Endodermal cell (in vitro differentiated cells): ENCODE measurements around the gene CSTF3. TPM values are rescaled to one million over a fixed set of nuclear protein-coding genes. Genes with fewer than 3 reads are reported as not detected.
A peak's percentile ranks its signal among the peaks of the same experiment; 100 is the strongest.
"Not testable (repeated sequence)": the region's sequence is repeated elsewhere in the genome, so short reads cannot be mapped to it uniquely, and the experiment has no call there.

Experiments
- DNase-seq: peaks from one replicate; pipeline ENCODE4 v3.0.0-alpha.2; 2017
- H3K27ac ChIP-seq: 2 replicates; pipeline ENCODE4 v1.5.1; 2013; ENCODE audit warnings: mild to moderate bottlenecking, low read depth, low read length, moderate library complexity
- H3K27me3 ChIP-seq: 2 replicates; pipeline ENCODE4 v1.6.1; 2013; ENCODE audit warnings: mild to moderate bottlenecking, low read length, moderate library complexity; ENCODE audit not compliant: insufficient read depth, control insufficient read depth, poor library complexity, severe bottlenecking
- H3K36me3 ChIP-seq: 2 replicates; pipeline ENCODE4 v1.7.0; 2013; ENCODE audit warnings: mild to moderate bottlenecking, low read length, moderate library complexity; ENCODE audit not compliant: control insufficient read depth, insufficient read depth
- H3K4me1 ChIP-seq: one replicate; pipeline ENCODE4 v1.7.0; 2013; ENCODE audit warnings: low read length; ENCODE audit not compliant: control insufficient read depth, insufficient read depth
- H3K4me3 ChIP-seq: 2 replicates; pipeline ENCODE4 v1.5.1; 2013; ENCODE audit warnings: mild to moderate bottlenecking, low read length, moderate library complexity
- H3K9ac ChIP-seq: 2 replicates; pipeline ENCODE4 v1.6.1; 2013; ENCODE audit warnings: mild to moderate bottlenecking, low read length, moderate library complexity; ENCODE audit not compliant: poor library complexity, severe bottlenecking; ENCODE audit errors: extremely low read depth
- H3K9me3 ChIP-seq: 2 replicates; pipeline ENCODE4 v1.6.1; 2013; ENCODE audit warnings: mild to moderate bottlenecking, low read length, moderate library complexity; ENCODE audit not compliant: control insufficient read depth
- H3K27ac Mint-ChIP-seq: 2 replicates; pipeline ENCODE4 v1.8.0; 2020; ENCODE audit warnings: mixed read lengths
- H3K27me3 Mint-ChIP-seq: 2 replicates; pipeline ENCODE4 v1.8.0; 2021; ENCODE audit warnings: mild to moderate bottlenecking, mixed read lengths; ENCODE audit not compliant: insufficient read depth
- H3K36me3 Mint-ChIP-seq: 2 replicates; pipeline ENCODE4 v1.8.0; 2020; ENCODE audit warnings: low read depth, mixed read lengths
- H3K4me1 Mint-ChIP-seq: 2 replicates; pipeline ENCODE4 v1.8.0; 2020; ENCODE audit warnings: mixed read lengths
- H3K4me3 Mint-ChIP-seq: 2 replicates; pipeline ENCODE4 v1.8.0; 2020; ENCODE audit warnings: mild to moderate bottlenecking, moderate library complexity, mixed read lengths
- H3K9me3 Mint-ChIP-seq: 2 replicates; pipeline ENCODE4 v1.8.0; 2020; ENCODE audit warnings: mild to moderate bottlenecking, mixed read lengths
- WGBS, 2 experiments: methylation state at CpG; one replicate each; pipeline versions ENCODE4 v1.1.5 to v1.1.7; 2013; ENCODE audit warnings: missing lambda C conversion rate in 2 of 2, mixed read lengths in 1 of 2; ENCODE audit not compliant: insufficient coverage in 1 of 2, insufficient read length in 1 of 2; 5-methylcytosine and 5-hydroxymethylcytosine counted together
- total RNA-seq, 2 donors: library from RNA; stranded (reverse); fragmentation: NEBNext Ultra II Directional in 1 of 2; extraction: Animal tissue kit (Norgen Biotek cat#: 25700) in 1 of 2; gene quantifications; 2 replicates in 1 of 2; 3 replicates in 1 of 2; pipeline ENCODE4 v1.2.1, GENCODE V29; 2021
- TF ChIP-seq, protein P1 (sequence below): fragments of 200-600 bp; sonication (generic); conservative IDR thresholded peaks from 2 replicates; pipeline ENCODE4 v1.5.0; 2021; ENCODE audit warnings: antibody characterized with exemption, mild to moderate bottlenecking

CSTF3 gene
- total RNA-seq, 2 donors from 2014 or later, result 59.3 to 72.1 TPM

DNA sequence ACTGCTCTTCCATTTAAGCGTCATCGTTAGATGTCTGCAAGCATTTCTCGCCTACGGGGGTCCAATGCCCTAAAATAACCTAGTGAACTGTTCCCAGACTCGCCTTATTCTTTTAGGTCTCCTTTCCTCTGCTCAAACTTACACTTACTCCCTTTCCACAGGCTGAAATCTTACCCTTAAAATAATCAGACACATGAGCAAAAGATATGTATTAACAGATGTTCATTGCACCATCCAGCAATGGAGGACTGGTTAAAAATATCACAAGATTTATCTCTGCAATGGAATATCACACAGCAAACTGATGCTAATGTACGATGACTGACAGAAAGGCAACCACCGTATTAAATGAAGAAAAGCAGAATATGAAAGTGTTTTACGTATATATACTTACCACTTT is 1.6 kb upstream of the CSTF3 start:
- Mint-ChIP-seq H3K4me1 (peaks cover 12% of the 10 kb centered on the region), H3K36me3 (peaks cover 15% of the 10 kb centered on the region), H3K27ac (no peak overlapping the region), H3K4me3 (no peak overlapping the region), H3K27me3 (no peaks in the 10 kb centered on the region), H3K9me3 (peaks cover 9% of the 10 kb centered on the region)
- WGBS, 2 experiments, result 95 to 99% methylated on average over 8 of the region's 8 CpGs
- no peaks in the 10 kb centered on the region for H3K27me3 ChIP-seq
- TF ChIP-seq, protein P1, sequence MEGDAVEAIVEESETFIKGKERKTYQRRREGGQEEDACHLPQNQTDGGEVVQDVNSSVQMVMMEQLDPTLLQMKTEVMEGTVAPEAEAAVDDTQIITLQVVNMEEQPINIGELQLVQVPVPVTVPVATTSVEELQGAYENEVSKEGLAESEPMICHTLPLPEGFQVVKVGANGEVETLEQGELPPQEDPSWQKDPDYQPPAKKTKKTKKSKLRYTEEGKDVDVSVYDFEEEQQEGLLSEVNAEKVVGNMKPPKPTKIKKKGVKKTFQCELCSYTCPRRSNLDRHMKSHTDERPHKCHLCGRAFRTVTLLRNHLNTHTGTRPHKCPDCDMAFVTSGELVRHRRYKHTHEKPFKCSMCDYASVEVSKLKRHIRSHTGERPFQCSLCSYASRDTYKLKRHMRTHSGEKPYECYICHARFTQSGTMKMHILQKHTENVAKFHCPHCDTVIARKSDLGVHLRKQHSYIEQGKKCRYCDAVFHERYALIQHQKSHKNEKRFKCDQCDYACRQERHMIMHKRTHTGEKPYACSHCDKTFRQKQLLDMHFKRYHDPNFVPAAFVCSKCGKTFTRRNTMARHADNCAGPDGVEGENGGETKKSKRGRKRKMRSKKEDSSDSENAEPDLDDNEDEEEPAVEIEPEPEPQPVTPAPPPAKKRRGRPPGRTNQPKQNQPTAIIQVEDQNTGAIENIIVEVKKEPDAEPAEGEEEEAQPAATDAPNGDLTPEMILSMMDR, result no peak
- no peak overlapping the region for H3K27ac ChIP-seq
- no peaks in the 10 kb centered on the region for H3K4me1 ChIP-seq
- no peak for DNase-seq
- no peak overlapping the region for H3K9ac ChIP-seq
- no peak overlapping the region for H3K4me3 ChIP-seq
- peaks cover 5% of the 10 kb centered on the region for H3K9me3 ChIP-seq
- H3K36me3 ChIP-seq, result no peaks in the 10 kb centered on the region

DNA sequence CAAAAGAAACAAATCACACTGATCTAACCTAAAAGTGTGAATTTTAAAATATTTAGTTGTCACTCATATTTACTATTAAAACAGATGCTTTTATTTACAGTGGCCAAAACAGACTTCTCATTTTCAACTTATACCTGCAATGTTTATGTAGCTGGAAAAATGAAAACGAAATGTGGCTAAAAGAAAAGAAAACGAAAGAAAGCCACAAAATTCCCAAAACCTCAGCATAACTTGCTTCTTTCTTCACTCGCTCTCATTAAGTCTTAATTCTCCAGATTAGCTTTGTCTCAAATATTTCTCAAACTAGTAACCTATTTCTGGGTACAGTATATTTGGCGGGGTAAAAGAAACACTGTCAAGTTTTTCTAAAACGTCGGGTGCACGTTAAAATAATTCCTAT is 693 bp downstream of the CSTF3 start:
- Histone ChIP-seq H3K4me1 (no peaks in the 10 kb centered on the region), H3K4me3 (peak overlapping the region; percentile 97), H3K27me3 (no peaks in the 10 kb centered on the region), H3K27ac (peak overlapping the region; percentile 79), H3K9me3 (peaks cover 5% of the 10 kb centered on the region), H3K9ac (peak overlapping the region; percentile 97), H3K36me3 (peaks cover 5% of the 10 kb centered on the region)
- peaks cover 22% of the 10 kb centered on the region for H3K36me3 Mint-ChIP-seq
- peaks cover 9% of the 10 kb centered on the region for H3K9me3 Mint-ChIP-seq
- peak overlapping the region; percentile 99 for H3K4me3 Mint-ChIP-seq
- TF ChIP-seq, protein P1, result no peak
- 0% methylated on average over 2 to 6 of the region's 7 CpGs for WGBS, 2 experiments
- DNase-seq, result no peak
- H3K4me1 Mint-ChIP-seq, result peaks cover 15% of the 10 kb centered on the region
- no peaks in the 10 kb centered on the region for H3K27me3 Mint-ChIP-seq
- peak overlapping the region; percentile 99 for H3K27ac Mint-ChIP-seq

DNA sequence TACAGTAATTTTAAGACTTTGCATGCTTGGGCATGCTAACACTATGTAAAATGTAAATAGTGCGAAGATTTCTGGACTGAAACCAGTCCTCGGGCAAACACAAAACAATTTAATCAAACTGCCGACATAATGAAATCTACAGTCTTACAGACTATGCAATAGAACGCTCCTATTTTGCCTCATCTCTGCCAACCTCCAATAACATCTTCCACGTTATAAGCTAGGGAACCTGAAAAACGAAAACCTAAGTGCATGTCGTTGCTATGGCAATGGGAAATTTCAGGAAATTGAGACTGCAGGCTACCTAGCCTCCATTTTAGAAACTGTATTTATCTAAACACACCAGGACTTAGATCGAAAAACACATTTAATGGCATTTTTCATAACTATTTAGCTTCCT is 1.1 kb downstream of the CSTF3 start:
- DNase-seq, result no peak
- 0 to 11% methylated on average over 3 to 8 of the region's 8 CpGs for WGBS, 2 experiments
- TF ChIP-seq, protein P1, result no peak
- H3K9me3 Mint-ChIP-seq, result peaks cover 9% of the 10 kb centered on the region
- H3K9me3 ChIP-seq, result peaks cover 5% of the 10 kb centered on the region
- no peaks in the 10 kb centered on the region for H3K4me1 ChIP-seq
- peaks cover 8% of the 10 kb centered on the region for H3K36me3 ChIP-seq
- peak overlapping the region; percentile 99 for H3K4me3 Mint-ChIP-seq
- peak overlapping the region; percentile 99 for H3K27ac Mint-ChIP-seq
- no peaks in the 10 kb centered on the region for H3K27me3 Mint-ChIP-seq
- H3K36me3 Mint-ChIP-seq, result peaks cover 26% of the 10 kb centered on the region
- H3K9ac ChIP-seq, result peak overlapping the region; percentile 97
- H3K4me1 Mint-ChIP-seq, result peaks cover 15% of the 10 kb centered on the region
- no peaks in the 10 kb centered on the region for H3K27me3 ChIP-seq
- H3K4me3 ChIP-seq, result peak overlapping the region; percentile 97
- no peak overlapping the region for H3K27ac ChIP-seq

DNA sequence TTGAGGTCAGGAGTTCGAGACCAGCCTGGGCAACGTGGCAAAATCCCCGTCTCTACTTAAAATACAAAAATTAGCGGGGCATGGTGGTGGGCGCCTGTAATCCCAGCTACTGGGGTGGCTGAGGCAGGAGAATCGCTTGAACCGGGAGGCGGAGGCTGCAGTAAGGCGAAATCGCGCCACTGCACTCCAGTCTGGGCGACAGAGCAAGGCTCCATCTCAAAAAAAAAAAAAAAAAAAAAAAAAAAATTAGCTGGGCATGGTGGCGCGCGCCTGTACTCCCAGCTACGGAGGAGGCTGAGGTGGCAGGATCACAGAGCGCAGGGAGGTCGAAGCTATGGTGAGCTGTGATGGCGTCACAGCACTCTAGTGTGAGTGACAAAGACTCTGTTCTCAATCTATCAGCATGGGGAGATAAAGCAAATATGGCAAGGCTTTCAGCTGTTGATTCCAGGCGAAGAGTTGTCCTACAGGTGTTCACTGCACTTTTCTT is 1.9 kb downstream of the CSTF3 start:
- H3K9me3 ChIP-seq, H3K27ac ChIP-seq, H3K27me3 Mint-ChIP-seq, H3K27me3 ChIP-seq, DNase-seq, H3K4me1 ChIP-seq, H3K9me3 Mint-ChIP-seq: not testable (repeated sequence)
- peaks cover 12% of the 10 kb centered on the region for H3K36me3 ChIP-seq
- H3K4me1 Mint-ChIP-seq, result peaks cover 15% of the 10 kb centered on the region
- peak overlapping the region; percentile 97 for H3K9ac ChIP-seq
- peak overlapping the region; percentile 99 for H3K4me3 Mint-ChIP-seq
- WGBS, 2 experiments, result 83 to 87% methylated on average over 13 to 19 of the region's 20 CpGs
- H3K27ac Mint-ChIP-seq, result peak overlapping the region; percentile 99
- H3K36me3 Mint-ChIP-seq, result peaks cover 31% of the 10 kb centered on the region
- H3K4me3 ChIP-seq, result peak overlapping the region; percentile 97
